Hindlimb muscle (tissue), 1 donor: ENCODE measurements around the gene HOXD9. TPM values are rescaled to one million over a fixed set of nuclear protein-coding genes. Genes with fewer than 3 reads are reported as not detected.
A peak's percentile ranks its signal among the peaks of the same experiment; 100 is the strongest.

Source experiments
- DNase-seq: peaks from one replicate; pipeline ENCODE4 v3.0.0-alpha.2; 2013
- polyA plus RNA-seq: library from polyadenylated mRNA; unstranded; fragments of 120-200 nt; gene quantifications from one replicate; pipeline ENCODE4 v1.2.1, GENCODE V29; 2013; ENCODE audit not compliant: insufficient read length

The HOXD9 gene
- polyA plus RNA-seq, 1 donor: 10.5 TPM

GRCh38 chr2:176155356-176156044, 33.0 kb downstream of the HOXD9 start:
- no peak for DNase-seq

GRCh38 chr2:176156301-176156806, 33.8 kb downstream of the HOXD9 start:
- no peak for DNase-seq

- no peak for DNase-seq
Measured at GRCh38 chr2:176156807-176157498, 34.4 kb downstream of the HOXD9 start, which contains the start of gene HOXD3. Gene HOXD3, plus strand, starts transcription at chr2:176157307. Its CDS starts 11,808 bp downstream, at chr2:176169115.

GRCh38 chr2:176157499-176158185, 35.1 kb downstream of the HOXD9 start:
- DNase-seq: no peak

- no peak for DNase-seq
Measured at GRCh38 chr2:176158186-176158591, 35.7 kb downstream of the HOXD9 start.

GRCh38 chr2:176158855-176159662, 36.5 kb downstream of the HOXD9 start:
- DNase-seq: no peak

- DNase-seq: no peak
Measured at GRCh38 chr2:176159663-176160250, 37.2 kb downstream of the HOXD9 start.

- no peak for DNase-seq
Measured at GRCh38 chr2:176160251-176160985, 37.9 kb downstream of the HOXD9 start.

GRCh38 chr2:176160986-176161824, 38.7 kb downstream of the HOXD9 start:
- no peak for DNase-seq

GRCh38 chr2:176161825-176162626, 39.5 kb downstream of the HOXD9 start:
- peak; percentile 77 for DNase-seq

- DNase-seq: no peak
Measured at GRCh38 chr2:176162911-176163671, 40.6 kb downstream of the HOXD9 start.

GRCh38 chr2:176163672-176164056, 41.1 kb downstream of the HOXD9 start:
- DNase-seq: no peak

GRCh38 chr2:176164201-176164600, 41.7 kb downstream of the HOXD9 start:
- no peak for DNase-seq

- no peak for DNase-seq
Measured at GRCh38 chr2:176164611-176165369, 42.3 kb downstream of the HOXD9 start.

- DNase-seq: no peak
Measured at GRCh38 chr2:176165370-176166050, 43.0 kb downstream of the HOXD9 start.

- no peak for DNase-seq
Measured at GRCh38 chr2:176166272-176166671, 43.8 kb downstream of the HOXD9 start.

GRCh38 chr2:176167398-176167797, 44.9 kb downstream of the HOXD9 start:
- DNase-seq: no peak
